HG02970 (cell line): ENCODE measurements around the gene COL11A2.

ENCODE experiments used
- ATAC-seq: cut with Tn5 transposase; IDR thresholded peaks from one replicate; pipeline ENCODE4 v1.9.1; 2021; ENCODE audit warnings: mild to moderate bottlenecking, moderate library complexity, moderate number of reproducible peaks; ENCODE audit not compliant: unreplicated experiment, low FRiP score

COL11A2 gene

GRCh38 chr6:33172688-33173534, 19.4 kb downstream of the COL11A2 start:
- no peak for ATAC-seq

DNA sequence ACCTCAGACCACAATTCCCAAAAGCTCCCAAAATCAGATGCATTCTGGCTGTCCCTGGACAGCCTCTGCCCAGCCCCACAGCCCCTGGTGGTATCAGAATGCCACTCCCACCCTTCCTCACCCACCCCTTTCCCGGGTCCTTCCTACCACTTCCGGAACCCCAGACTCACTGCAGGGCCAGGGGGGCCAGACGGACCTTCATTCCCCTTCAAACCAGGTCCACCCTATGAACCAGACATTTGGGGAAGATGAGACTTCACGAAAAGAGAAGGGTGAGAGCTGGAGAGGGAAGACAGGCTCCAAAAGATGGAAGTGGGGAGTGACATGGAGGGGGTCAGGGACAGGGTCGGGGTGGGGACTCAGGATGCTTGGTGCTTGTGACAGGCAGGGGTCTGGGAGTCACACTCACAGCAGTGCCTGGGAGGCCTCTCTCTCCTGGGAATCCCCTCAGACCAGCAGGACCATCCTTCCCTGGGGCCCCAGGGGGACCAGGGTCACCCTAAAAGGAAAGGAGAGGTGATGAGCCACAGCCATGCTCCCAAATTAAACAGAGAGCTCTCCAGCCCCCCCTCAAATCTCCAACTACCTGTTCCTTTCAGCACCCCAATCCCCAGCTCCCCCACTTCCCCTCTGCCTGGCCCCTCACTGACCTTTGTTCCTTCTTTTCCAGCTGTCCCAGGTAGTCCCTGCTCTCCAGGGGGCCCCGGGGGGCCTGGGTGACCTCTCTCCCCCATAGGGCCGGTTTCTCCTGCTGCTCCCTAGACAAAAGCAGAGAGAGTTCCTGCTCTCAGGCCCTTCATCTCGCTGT, 20.2 kb downstream of the COL11A2 start:
- no peak for ATAC-seq

- ATAC-seq = no peak
Measured at GRCh38 chr6:33171016-33171879, 21.0 kb downstream of the COL11A2 start.

DNA sequence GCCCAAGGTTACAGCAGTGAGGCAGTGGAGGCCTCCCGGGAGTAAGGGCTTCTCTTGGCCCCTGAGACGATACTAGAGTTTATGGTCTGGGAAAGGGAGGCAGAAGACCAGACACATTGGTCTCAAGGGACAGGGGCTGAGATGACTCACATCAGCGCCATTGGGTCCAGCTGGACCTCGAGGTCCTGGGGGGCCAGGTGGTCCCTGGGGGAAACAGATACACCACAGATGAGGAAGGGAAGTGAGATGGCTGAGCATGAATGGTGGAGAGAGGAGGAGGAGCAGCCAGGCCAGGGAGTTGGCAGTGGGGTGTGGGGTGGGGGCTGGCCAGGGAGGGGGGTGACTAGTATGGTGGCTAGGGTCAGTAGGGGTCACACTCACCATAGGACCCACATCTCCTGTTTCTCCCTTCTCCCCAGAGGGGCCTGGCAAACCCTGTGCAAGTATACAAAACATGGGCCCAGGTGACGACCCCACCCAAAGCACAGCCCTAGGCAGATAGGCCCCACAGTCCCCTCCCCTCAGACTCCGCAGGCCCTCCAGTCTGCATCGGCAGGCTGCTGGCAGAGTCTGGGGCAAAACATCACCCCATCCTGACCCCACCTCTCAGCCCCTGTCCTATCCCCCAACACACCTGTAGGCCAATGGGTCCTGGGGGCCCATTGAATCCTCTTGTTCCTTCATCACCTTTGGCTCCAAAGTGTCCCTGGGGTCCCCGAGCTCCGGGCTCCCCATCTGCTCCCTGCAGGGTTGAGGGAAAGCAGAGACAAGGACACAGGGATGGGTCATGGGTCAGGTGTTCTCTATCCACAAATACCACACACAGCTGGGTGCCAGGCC, 21.9 kb downstream of the COL11A2 start:
- ATAC-seq = no peak

- ATAC-seq = no peak
Measured at GRCh38 chr6:33169291-33170175, 22.7 kb downstream of the COL11A2 start.

- ATAC-seq = no peak
Measured at GRCh38 chr6:33168639-33169038, 23.6 kb downstream of the COL11A2 start.

DNA sequence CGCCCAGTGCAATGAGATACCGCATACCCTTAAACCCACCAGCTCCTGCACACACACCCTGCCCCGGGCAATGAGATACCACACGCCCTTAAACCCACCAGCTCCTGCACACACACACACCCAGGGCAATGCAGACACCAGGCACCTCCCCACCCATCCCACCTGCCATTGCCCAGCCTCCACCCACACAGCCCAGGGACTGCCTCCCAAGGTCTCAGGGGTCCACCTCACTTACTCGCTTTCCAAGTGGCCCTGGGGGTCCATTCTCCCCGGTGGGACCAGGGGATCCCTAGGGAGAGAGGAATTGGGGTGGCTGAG, 24.0 kb downstream of the COL11A2 start:
- ATAC-seq = no peak

GRCh38 chr6:33167374-33168283, 24.6 kb downstream of the COL11A2 start:
- ATAC-seq = no peak

- no peak for ATAC-seq
Measured at GRCh38 chr6:33166811-33167210, 25.5 kb downstream of the COL11A2 start.

DNA sequence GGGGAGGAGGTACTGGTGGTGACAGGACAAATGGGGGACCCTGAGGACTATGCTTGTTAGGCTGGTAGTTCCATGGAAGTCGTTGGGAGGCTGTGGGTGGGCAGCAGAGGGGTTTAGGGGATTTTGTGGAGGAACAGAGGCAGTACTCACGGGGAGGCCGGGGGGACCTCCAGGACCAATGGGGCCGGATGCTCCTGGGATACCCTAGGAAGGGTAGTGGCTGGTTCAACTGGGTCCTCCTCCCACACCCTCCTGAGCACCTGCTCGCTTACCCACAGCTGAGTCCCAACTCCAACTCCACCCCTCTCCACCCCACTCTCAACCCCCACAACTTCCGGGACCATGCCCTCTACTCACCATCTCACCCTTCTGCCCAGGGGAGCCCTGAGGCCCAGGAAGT, 25.9 kb downstream of the COL11A2 start:
- no peak for ATAC-seq

- no peak for ATAC-seq
Measured at GRCh38 chr6:33165581-33166258, 26.5 kb downstream of the COL11A2 start.

- no peak for ATAC-seq
Measured at GRCh38 chr6:33164665-33165373, 27.4 kb downstream of the COL11A2 start.

DNA sequence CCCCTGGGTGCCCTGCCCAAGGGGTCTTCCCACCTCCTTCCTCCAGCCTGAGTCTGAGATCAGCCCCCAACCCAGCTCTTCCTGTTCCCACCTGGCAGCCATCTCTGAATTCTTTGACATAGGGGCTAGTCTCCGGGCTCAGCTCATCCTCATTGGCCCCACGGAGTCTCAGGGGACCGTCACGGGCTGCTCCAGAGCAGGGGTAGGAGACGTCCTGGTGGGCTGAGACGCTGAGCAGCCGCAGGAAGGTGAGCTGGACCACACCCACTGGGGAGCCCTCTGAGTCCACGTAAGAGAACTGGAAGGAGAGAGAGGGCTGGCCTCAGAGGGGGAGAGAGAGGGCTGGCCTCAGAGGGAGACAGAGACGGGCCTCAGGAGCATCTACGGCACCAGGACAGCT, 28.1 kb downstream of the COL11A2 start:
- ATAC-seq = no peak

- ATAC-seq = no peak
Measured at GRCh38 chr6:33163540-33163939, 28.7 kb downstream of the COL11A2 start.

DNA sequence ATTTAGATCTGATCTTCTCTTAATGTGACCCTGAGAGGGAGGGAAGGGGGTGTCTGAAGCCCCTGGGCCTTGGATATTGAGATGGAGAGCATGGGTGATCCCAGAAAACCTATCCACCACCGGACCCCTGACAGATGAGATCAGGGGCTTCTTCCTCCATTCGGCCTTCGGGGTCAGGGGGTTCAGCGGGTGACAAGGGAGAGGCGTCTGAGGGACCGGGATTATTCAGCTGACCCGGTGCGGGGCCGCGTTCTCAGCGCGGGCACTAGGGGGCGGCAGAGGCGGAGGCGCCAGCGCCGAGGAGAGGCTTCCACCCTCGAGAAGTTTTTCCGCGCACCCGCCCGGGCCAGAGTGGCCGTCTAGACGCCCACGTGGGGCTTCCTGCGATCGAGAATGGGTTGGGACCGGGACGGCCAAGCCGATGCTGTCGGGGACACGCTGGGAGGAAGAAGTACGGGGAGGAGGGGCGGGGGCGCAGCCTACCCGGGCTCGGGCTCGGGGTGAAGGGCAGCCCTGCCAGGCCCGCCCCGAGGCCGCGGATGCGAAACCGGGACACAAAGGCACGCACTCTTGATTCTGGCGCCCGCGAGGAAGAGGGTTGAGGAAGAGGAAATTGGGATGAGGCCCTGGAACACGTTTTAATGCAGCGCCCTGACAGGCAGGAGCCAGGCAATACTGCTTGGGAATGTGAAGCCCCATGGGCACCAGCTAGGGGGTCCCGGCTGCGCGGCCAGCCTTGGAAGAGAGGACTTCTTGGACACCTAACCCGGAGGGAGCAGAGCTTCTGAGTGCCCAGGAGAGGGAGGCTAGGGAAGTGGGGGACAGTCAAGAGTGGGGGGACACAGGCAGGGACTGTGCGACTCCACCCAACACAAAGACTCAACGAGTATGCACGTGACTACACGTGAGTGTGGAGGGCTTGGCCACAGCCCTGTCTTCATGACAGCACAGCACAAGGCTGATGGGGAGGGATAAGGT, 30.6 kb downstream of the COL11A2 start:
- no peak for ATAC-seq
